Activated CD4-positive, alpha-beta T cell treated with anti-CD3 and anti-CD28 coated beads, Interleukin-2, Interleukin-6, amounts not matched to agents 100 ng/mL and 50 ng/mL, durations not matched to agents 16 hours and 8 hours (primary cell): ENCODE measurements around the gene TCP11L2.
"Not testable (repeated sequence)": the region's sequence is repeated elsewhere in the genome, so short reads cannot be mapped to it uniquely, and the experiment has no call there.

Source experiments
- DNase-seq: peaks from one replicate; pipeline ENCODE4 v3.0.0-alpha.2; 2020

TCP11L2 gene

DNA sequence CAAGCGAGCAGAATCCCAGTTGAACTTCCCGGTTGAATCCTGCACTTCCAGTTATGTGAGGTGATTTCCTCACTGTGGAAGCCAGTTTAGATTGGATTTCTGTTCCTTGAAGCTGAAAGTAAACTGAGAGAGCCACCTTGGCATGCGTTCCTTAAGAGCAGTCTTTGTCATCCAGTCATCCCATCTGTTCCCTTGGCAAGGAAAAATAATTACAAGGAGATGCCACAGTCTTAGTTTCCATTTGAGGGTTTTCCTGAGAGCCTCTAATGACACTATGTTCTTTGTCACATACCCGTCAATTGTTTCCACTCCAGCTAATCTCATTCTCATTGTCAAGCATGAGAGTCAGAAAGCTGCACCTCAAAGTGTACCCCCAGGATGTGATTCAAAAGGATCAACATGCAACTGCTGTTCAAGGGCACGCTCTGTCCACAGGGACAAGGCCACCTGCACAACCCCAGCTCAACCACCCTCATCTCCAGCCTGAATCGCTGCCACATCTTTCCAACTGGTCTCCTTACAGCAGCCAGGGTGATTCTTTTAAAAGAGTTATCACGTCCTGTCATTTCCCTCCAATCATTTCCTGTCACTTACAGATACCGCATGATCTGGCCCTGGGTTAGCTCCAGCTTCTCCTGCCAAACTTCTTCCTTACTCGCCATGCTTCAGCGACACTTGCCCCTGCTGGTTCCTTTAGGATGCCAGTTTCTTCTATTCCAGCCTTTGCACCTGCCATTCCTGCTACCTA lies 18.0 kb upstream of the TCP11L2 start:
- DNase-seq = no peak

DNA sequence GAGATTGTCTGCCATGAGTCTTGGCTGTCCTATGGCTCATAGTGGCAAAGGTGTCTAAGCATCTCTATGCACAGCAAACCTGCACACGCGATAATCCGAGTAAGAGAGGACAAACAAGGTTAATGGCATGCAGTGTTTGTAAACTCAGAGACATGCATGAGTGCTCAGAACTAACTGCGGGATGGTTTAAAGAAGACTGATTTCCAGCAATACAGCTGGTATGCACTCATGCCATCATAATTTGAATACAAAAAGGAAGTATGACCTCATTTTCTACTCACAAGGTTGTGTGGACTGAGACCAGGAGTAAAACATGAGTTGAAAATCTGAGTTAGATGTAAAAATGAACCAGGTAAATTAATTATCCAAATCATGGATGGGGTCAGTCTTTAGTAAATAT lies 16.6 kb upstream of the TCP11L2 start:
- DNase-seq = no peak

DNA sequence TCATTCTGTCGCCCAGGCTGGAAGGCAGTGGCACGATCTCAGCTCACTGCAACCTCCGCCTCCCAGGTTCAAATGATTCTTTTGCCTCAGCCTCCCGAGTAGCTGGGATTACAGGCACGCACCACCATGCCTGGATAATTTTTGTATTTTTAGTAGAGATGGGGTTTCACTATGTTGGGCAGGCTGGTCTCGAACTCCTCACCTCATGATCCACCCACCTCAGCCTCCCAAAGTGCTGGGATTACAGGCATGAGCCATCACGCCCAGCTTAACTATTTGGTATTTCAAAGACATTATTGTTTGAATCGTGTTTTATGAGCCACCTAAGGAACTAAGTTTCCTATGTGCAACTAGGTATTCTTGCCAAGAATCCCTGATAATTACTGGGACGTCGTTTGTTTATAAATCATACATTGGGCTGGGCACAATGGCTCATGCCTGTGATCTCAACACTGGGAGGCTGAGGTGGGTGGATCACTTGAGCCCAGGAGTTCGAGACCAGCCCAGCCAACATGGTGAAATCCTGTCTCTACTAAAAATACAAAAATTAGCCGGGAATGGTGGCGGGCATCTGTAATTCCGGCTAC lies 15.9 kb upstream of the TCP11L2 start:
- DNase-seq = not testable (repeated sequence)

DNA sequence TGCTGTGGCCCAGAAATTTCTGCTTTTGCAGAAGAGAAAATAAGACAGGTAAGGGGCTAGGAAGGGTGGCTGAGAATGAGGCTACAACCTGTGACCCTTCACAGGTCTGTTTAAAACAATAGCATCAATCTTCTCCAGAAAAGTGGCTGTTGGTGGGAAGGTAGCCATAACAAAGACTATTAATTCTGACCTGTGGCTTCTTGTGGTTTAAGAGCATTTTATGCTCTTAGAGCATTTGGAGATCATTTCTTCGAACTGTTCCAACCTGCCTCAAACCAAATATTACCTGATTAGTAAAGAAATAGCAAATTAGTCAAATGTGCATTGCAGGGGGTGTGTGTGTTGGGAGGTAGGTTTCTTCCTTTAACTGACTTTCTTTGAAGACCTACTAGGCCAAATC lies 15.2 kb upstream of the TCP11L2 start:
- DNase-seq = no peak

DNA sequence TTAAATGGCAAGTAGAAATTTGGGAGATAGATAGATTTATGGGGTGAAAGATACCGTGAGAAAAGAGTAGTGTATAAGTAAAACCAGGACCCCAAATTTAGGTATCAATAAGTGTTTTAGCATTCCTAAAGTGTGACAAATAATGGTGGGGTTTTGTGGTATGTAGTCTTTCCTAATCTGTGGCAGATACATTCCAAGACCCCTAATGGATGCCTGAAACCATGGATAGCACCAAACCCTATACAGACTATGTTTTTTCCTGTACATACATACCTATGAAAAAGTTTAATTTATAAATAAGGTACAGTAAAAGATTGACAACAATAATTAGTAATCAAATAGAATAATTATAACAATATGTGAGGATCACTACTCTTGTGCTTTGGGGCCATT lies 14.4 kb upstream of the TCP11L2 start:
- no peak for DNase-seq

DNA sequence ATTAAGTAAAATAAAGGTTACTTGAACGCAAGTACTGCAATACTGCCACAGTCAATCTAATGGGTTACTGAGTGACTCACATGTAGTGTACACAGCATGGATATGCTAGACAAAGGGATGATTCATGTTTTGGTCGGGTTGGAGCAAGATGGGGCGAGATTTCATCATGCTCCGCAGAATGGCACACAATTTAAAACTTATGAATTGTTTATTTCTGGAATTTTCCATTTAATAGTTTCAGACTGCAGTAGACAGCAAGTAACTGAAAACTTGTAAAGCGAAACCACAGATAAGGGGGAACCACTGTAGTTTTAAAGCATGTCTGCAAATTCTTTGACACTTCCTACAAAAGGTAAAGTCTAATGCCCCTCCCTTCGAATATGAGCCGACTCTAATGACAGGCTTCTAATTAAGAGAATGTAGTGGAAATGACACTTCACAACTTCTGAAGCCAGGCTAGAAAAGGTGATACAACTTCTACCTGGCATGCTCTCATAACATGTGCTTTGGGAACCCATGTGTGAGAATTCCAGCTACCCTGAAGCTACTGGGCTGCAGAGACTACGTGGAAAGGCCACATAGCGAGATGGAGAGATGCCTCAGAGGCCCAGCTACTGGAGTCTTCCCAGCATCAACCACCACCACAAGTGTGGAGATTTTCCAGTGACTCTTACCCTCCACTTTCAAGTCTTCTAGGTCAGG lies 13.9 kb upstream of the TCP11L2 start:
- DNase-seq = peak; percentile 46

DNA sequence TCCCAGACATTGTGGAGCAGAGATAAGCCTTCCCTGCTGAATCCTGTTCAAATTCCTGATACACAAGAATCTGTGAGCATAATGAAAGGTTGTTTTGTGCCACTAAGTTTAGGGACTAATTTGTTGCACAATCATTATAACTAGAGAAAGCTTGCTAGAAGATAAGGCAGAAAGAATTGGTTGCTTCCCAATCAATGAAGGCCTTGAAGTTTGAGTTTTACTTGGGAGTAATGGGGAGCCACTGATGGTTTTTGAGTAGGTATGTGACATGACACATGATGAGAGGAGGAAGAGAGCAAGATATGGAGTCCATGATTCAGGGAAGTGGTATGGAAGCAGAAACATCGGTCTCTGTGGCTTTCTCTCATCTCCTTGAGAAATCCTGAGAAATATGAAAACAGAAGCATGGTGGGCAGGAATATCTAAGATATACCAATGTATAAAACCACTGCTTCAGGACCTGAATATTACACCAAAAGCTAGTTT lies 13.3 kb upstream of the TCP11L2 start:
- no peak for DNase-seq

DNA sequence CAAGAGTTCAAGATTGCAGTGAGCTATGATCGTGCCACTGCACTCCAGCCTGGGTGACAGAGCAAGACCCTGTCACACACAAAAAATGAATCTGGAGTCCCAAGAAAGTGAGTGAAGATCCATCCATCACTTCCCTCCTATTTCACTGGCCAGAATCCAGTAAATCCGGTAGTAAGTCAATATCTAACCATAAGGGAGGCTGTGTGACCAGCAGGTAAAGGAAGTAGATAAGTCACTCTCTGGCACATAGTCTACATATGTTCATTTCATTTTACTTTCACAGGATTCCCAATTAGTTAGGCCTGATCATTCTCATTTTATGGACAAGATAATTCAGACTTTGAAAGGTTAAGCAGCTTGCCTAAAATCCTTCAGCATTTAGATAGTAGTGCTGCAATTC lies 11.9 kb upstream of the TCP11L2 start:
- no peak for DNase-seq

DNA sequence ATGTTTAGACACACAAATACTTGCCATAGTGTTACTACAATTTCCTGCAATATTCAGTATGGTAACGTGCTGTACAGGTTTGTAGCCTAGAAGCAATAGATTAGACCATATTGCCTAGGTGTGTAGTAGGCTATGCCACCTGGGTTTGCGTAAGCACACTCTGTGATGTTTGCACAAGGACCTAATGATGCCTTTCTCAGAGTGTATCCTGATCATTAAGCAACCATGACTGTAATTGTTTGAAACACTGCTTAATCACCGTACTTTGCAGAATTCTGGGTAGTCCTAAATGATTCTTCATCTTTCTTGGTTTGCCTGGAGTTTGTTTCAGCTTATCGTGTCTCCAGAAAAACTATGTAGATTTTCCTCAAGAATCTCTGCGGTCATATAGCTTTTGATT lies 11.2 kb upstream of the TCP11L2 start:
- DNase-seq = no peak

DNA sequence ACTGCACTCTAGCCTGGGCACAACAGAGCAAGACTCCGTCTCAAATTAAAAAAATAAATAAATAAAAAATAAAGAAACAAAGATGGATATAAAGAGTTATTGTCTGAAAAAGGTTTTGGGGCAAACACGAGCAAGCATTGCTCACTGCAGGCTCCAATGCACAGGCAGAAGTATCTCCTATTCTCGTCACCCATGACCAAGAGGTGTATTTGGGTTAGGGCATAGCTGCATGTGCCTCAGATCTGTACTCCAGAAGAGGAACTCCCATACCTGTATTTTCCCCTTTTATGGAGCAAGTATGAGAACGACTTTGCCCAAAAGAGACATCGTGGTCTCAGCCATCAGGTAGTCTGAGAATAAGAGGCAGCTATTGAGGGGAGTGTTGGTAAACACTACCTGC lies 10.2 kb upstream of the TCP11L2 start:
- DNase-seq = no peak

DNA sequence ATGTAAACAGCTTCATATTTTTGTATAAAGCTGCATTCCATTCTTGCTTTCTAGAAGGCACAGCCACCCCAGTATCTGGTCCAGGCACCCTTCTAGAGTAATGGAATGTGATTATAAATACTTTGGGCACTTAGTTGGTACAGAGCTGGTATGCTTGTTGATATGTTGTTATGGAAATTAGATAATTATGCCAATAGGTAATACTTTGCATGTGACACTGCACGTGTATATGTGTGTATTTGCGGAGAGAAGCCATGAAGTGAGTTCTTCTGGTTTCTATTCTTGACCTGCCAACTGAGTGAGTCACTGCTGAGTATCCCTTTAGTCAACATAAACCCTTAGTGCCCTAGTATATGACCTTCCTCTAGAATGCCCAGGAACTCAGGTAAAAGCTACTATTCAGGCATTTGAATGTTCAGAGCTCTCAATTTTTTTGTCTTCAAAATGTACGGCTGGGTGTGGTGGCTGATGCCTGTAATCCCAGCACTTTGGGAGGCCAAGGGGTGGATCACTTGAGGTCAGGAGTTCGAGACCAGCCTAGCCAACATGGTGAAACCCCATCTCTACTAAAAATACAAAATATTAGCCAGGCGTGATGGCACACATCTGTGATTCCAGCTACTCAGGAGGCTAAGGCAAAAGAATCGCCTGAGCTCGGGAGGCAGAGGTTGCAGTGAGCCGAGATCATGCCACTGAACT lies 6.2 kb upstream of the TCP11L2 start:
- no peak for DNase-seq

DNA sequence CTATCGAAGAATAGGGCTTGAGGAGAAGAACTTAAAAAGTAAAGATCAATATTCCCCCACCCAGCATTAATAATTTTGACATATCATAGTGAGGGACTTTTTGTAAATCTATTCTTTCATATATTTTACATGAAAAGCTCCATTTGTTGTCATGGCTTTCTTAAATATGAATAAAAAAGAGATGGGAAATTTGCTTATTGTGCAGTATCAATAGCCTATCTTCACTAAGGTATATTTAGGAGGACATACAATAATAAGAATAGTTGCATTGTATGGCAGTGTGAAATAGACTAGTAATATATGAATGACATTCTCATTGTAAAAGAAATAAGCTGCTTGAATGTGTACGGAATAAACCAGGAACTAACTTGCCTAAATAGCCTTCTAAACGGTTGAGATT lies 5.5 kb upstream of the TCP11L2 start:
- DNase-seq = no peak

DNA sequence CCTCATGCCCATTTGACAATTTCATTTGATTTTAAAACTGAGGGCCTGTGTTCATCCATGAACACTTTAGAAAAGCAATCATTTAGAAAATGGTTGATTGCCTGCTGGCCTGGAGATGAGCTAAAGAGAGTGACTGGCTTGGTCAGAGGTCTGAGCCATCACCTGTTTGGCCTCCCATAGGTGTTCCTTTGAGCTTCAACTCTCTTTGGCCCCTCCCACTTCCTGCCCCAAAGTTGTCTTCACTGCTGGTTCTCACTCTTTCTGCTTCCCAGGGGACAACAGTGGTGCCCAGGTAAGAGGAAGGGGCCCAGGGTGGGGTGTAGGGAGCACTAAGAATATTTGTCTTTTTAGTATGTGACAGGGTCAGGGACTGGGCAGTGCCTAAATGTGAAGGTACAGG lies 4.9 kb upstream of the TCP11L2 start:
- no peak for DNase-seq

DNA sequence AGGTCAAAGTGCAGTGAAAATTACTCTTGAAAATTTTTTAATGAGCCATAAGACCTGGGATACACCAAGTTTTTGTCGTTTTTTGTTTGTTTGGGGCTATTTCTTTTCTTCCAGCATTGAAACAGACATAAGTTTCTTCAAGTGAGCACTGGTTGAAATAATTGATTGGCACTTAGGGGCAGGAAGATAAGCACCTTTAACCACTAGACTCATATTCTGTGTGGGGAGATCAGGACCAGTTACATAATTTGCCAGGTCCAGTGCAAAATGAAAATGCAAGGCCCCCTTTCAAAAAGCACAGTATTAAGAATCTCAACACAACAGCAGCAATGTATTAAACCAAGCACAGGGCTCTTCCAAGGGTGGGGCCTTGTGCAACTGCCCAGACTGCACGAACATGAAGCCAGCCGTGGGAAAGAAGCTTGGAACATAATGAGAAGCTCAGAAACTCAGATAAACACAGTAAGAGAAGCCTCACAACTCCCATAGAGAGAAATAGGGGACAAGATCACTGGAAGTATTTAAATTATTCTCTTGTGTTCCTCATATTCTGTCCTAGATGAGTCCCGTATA lies 3.2 kb upstream of the TCP11L2 start:
- DNase-seq = no peak

DNA sequence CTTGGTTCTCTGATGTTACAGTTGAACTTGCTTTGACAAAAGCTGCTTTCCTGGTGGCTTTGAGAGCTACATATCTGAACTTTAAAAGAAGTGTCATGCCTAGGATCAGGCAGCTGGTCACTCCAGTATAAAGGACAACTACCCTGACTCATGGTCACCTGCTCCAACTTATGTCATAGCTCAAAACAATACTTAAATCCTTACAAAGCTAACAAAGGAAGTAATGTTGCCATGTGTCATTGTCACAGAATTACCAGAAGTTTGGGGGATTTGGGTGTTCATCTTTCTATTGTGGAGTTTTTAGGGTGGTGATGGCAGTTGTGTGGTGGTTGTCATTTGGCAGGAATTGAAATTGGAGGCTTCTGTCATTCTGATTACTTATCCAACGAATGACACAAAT lies 1.8 kb upstream of the TCP11L2 start:
- DNase-seq = no peak

DNA sequence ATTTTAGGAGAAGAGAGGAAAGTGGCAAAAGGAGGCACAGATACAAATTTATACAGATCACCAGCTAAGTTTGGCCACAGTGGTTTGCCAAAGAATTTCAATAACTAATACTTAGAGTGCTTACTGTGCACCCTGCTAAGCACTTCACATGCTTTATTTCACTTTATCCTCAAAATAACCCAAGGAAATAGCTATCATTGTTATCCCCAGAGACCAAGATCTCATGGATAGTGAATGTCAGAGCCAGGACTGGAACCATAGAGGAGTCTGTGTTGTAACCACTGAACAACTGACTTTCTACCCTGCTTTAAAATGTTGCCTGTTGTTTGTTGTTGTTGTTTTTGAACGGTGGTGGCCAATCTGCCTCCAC lies 1.3 kb upstream of the TCP11L2 start:
- no peak for DNase-seq

DNA sequence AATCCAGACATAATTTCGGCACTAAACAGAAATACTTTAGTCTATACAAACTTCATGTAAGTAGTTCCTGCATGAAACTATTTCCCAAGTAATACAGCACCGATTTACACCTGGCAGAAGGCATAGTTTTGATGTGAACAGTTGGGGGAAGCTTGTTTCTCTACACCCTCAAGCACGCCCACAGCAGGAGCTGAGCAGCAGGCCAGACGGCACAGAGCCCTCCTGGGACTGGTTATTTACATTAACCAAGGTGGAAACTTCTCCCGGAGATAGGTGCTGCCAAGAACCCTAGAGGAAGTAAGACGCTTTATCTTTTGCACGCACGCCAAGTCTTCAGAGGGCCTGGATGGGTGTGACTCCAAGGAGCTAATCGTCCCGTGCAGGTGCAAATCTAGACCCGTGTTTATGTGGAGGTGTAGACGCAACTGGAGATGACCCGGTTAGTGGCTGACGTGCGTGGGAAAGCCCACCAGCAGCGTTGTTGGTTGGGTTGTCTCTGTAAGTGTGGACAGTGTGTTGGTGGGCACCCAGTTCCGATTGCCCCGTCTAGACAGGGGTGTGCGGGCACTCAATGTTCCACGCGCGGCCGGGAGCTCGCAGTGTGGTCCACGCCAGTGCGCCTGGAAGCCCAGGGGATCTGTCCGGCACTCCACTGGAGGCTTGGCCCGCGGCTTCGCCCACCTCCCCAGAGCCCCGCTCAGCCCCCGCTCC lies 767 bp upstream of the TCP11L2 start:
- DNase-seq = peak; percentile 48

DNA sequence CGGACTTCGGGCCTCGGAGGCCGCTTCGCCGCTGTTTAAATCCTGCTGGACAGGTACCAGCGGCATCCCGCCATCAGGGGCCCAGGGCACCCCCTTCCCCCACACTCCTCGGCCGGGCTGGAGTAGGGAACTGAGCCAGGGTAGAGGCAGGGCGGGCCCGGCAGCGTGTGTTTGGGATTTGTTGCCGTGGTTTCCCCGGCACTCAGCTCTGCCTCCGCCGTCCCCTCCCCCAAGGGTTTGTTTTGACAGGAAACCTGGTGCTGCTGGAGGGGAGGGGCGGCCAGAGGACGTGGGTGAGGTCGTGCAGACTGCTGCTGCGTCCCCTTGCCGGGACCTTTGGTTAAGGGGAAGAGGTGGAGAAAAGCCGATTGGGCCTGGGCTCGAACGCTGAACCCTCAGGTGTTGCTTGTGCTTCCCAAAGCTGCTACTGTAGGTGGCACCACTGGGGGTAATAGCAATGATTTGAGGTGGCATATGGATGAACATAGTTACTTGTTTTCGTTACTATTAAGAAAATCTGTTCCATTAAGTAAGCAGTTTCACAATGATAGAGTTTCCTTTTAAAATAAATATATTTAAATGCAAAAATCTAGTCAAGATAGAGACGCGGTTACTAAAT lies 778 bp downstream of the TCP11L2 start:
- peak; percentile 71 for DNase-seq

DNA sequence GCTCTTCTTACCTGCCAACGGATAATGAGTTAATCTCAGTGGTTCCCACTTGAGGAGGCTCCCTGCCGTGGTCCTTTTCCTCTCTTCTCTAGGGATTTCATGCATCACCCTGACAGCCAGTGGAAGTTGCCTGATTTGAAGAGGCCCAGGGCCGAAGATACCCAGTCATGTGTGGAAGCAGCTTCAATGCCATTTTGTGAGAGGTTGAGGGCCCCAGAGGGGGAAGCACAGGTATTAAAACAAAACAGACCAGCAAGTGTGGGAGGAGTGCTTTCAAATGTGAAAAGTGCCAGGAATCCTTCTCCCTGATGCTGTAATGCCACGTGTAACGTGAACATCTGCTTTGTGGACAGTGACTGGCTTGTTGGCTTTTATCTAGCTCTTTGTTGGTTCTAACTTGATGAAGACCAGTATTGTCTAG lies 1.5 kb downstream of the TCP11L2 start:
- no peak for DNase-seq

DNA sequence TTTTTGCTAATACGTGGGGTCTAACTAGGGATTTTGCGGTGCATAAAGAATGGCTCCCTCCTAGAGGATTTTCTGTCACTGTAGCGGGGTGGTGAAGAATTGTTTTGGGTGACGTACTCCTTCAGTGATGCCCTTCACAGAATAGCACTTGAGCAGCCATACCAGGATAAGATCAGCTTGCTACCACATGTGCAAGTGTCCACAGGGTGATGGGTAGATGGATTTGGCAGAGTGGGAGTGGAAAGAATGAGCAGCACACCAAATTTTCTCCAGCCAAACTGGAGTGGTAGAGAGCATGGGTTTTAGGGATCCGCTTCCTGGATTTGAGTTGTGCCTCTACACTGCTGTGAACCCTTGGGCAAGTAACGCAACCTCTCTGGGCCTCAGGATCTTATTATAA lies 2.3 kb downstream of the TCP11L2 start:
- DNase-seq = no peak

DNA sequence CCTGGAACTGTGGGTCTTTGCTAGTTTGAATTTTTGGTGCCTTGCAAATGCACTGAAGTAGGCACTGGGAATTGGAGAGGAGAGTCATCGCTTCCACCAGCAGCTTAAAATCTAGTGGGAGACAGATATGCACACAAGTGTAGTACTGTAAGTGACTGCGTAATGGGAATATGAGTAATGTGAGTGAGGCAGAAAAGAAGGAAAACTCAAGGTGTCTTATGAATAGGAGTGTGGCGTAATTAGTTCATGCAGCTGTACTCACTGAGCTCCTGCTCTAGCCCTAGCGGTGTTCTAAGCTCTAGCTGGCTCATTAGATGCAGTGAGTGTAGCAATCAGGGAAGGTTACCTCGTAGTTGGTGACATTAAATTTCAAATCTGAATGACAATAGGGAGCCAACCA lies 2.8 kb downstream of the TCP11L2 start:
- DNase-seq = no peak

DNA sequence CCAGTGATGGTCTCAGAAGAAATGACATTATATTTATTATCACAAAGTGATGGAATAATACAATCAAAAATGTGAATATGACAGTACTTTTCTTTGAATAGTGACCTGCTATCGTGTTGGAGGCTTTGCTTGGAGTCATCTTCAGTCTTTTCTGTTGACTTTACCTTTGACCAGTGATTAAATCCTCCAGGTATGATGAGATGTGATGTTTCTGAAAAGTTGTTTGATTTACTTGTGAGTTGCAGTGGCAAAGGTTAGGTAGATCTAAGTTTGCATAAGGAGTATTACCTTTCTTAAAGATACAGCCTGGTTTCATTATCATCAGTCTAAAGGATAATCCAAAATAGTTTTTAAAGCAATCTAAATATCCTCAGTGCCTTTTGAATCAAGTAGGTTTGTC lies 4.6 kb downstream of the TCP11L2 start:
- no peak for DNase-seq
